Stimulated activated CD4-positive, alpha-beta T cell treated with anti-CD3 and anti-CD28 coated beads, Interleukin-12 subunit alpha, Interleukin-12 subunit beta, amount 100 ng/mL, for 48 hours (primary cell): ENCODE results near the gene CIDEA.

Source experiments
- DNase-seq, 3 donors: peaks; one replicate each; pipeline ENCODE4 v3.0.0-alpha.2; 2020; ENCODE audit warnings: low read depth in 2 of 3, low spot score in 1 of 3

Gene CIDEA

GRCh38 chr18:12317664-12318333 is 63.6 kb downstream of the CIDEA start:
- DNase-seq: no peak

DNA sequence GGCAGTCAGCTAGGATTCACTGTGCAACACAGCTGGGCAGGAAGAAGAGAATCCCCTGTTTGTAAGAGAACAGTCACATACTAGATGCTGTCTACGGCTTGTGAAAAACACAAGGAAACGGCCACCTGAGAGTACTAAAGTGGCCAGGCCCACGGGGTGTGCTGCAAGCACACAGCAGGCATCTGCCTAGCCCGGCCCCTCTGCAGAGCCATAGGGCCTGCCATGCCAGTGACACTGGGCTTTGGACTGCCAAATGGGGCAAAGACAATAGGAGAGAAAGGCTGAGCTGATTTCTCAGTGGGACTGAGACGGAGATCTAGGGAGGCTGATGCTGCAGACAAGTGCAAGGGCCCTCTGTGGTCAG is 64.2 kb downstream of the CIDEA start:
- no peak for DNase-seq

GRCh38 chr18:12318857-12319256 is 64.7 kb downstream of the CIDEA start:
- DNase-seq: no peak

- no peak for DNase-seq
These were observed 67.2 kb downstream of the CIDEA start for GRCh38 chr18:12321333-12321732.

DNA sequence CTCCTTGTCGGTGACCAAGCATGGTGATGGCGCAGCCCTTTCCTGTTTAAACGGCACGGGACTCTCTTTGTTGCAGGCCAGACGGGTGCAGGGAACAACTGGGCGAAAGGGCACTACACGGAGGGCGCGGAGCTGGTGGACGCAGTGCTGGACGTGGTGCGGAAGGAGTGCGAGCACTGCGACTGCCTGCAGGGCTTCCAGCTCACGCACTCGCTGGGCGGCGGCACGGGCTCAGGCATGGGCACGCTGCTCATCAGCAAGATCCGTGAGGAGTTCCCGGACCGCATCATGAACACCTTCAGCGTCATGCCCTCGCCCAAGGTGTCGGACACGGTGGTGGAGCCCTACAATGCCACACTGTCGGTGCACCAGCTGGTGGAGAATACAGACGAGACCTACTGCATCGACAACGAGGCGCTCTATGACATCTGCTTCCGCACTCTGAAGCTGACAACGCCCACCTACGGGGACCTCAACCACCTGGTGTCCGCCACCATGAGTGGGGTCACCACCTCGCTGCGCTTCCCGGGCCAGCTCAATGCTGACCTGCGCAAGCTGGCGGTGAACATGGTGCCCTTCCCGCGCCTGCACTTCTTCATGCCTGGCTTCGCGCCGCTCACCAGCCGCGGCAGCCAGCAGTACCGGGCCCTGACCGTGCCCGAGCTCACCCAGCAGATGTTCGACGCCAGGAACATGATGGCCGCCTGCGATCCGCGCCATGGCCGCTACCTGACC is 71.0 kb downstream of the CIDEA start:
- no peak for DNase-seq

DNA sequence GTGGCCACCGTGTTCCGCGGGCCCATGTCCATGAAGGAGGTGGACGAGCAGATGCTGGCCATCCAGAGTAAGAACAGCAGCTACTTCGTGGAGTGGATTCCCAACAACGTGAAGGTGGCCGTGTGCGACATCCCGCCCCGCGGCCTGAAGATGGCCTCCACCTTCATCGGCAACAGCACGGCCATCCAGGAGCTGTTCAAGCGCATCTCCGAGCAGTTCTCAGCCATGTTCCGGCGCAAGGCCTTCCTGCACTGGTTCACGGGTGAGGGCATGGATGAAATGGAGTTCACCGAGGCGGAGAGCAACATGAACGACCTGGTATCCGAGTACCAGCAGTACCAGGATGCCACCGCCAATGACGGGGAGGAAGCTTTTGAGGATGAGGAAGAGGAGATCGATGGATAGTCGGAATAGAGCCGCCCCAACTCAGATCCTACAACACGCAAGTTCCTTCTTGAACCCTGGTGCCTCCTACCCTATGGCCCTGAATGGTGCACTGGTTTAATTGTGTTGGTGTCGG is 71.6 kb downstream of the CIDEA start:
- DNase-seq: no peak

GRCh38 chr18:12326711-12327460 is 72.7 kb downstream of the CIDEA start:
- DNase-seq: no peak
